Measurements from ENCODE around the gene NT5DC2.

- TF ChIP-seq CTCF (conservative IDR thresholded peaks at IDR 0.05; ENCODE audit: low read depth, low read length) (no peak), EZH2 (IDR thresholded peaks at IDR 0.05; ENCODE audit: low read length, unreplicated experiment) (no peak)
Observed at GRCh38 chr3:52488746-52489145, 44.9 kb downstream of the NT5DC2 start.

Data from PC-3 (cell line).